Kidney capillary endothelial cell (primary cell): ENCODE measurements around the gene F8A3.
"Not testable (repeated sequence)": the region's sequence is repeated elsewhere in the genome, so short reads cannot be mapped to it uniquely, and the experiment has no call there.

Experiments used
- DNase-seq: peaks from one replicate; pipeline ENCODE4 v3.0.0-alpha.2; 2018; ENCODE audit warnings: low spot score

The F8A3 gene

GRCh38 chrX:155458471-155458870, at the start of gene F8A3:
TSS of gene F8A3 (minus strand) at chrX:155458620. CDS start at chrX:155458600, 20 bp downstream.
- DNase-seq: not testable (repeated sequence)

GRCh38 chrX:155505296-155505695, 46.9 kb upstream of the F8A3 start:
- no peak for DNase-seq

GRCh38 chrX:155495134-155495533, 36.7 kb upstream of the F8A3 start:
- DNase-seq: not testable (repeated sequence)

- not testable (repeated sequence) for DNase-seq
Observed at GRCh38 chrX:155491421-155491820, 33.0 kb upstream of the F8A3 start.

- not testable (repeated sequence) for DNase-seq
Observed at GRCh38 chrX:155477136-155477535, 18.7 kb upstream of the F8A3 start.

- not testable (repeated sequence) for DNase-seq
Observed at GRCh38 chrX:155466269-155466938, 8.0 kb upstream of the F8A3 start.

GRCh38 chrX:155460501-155460900, 2.1 kb upstream of the F8A3 start:
- not testable (repeated sequence) for DNase-seq

- DNase-seq: not testable (repeated sequence)
Observed at GRCh38 chrX:155457761-155458447, 516 bp downstream of the F8A3 start.

- no peak for DNase-seq
Observed at GRCh38 chrX:155441097-155441496, 17.3 kb downstream of the F8A3 start.

GRCh38 chrX:155435744-155436112, 22.7 kb downstream of the F8A3 start:
- DNase-seq: no peak

- no peak for DNase-seq
Observed at GRCh38 chrX:155434906-155435743, 23.3 kb downstream of the F8A3 start.

- DNase-seq: no peak
Observed at GRCh38 chrX:155417769-155418168, 40.7 kb downstream of the F8A3 start.
